Body of pancreas (tissue), 4 donors: Measurements from ENCODE around the gene PTGES2. TPM values are rescaled to one million over a fixed set of nuclear protein-coding genes. Genes with fewer than 3 reads are reported as not detected.
A peak's percentile ranks its signal among the peaks of the same experiment; 100 is the strongest.

Source experiments
- ATAC-seq: fragments of 150-250 bp; one replicate; pipeline ENCODE4 v1.9.1; 2016
- DNase-seq, 4 donors: peaks; one replicate each; pipeline ENCODE4 v3.0.0-alpha.2; 2019
- H3K27ac ChIP-seq, 4 donors: fragments of 200-600 bp; sonication (generic); 1 replicate in 3 of 4; 2 replicates in 1 of 4; pipeline versions ENCODE4 v1.5.1 to v1.6.1; 2016 to 2019; ENCODE audit warnings: mild to moderate bottlenecking in 1 of 4, mixed read lengths in 1 of 4, moderate library complexity in 1 of 4
- H3K27me3 ChIP-seq, 2 donors: fragments of 200-600 bp; sonication (generic); one replicate each; pipeline ENCODE4 v1.6.0; 2016; ENCODE audit warnings: mild to moderate bottlenecking in 1 of 2
- H3K36me3 ChIP-seq, 2 donors: fragments of 200-600 bp; sonication (generic); replicated peaks in 1 of 2; 2 replicates each; pipeline ENCODE4 v1.5.1; 2016; ENCODE audit warnings: low read depth in 2 of 2; ENCODE audit not compliant: insufficient read depth in 1 of 2
- H3K4me1 ChIP-seq: fragments of 200-600 bp; sonication (generic); one replicate; pipeline ENCODE4 v1.6.0; 2016
- H3K4me3 ChIP-seq, 2 donors: fragments of 200-600 bp; sonication (generic); 1 replicate in 1 of 2; 2 replicates in 1 of 2; pipeline ENCODE4 v1.5.1; 2016 to 2019
- H3K9me3 ChIP-seq, 3 donors: fragments of 200-600 bp; sonication (generic); 1 replicate in 2 of 3; 2 replicates in 1 of 3; pipeline ENCODE4 v1.5.1; 2016
- POLR2A ChIP-seq, 3 donors: fragments of 450-650 bp; IDR thresholded peaks; one replicate each; pipeline ENCODE4 v1.6.1; 2016; ENCODE audit warnings: antibody characterized with exemption in 3 of 3, mild to moderate bottlenecking in 2 of 3
- WGBS, 2 donors: methylation state at CpG; one replicate each; pipeline ENCODE4 v1.1.5; 2017; 5-methylcytosine and 5-hydroxymethylcytosine counted together
- intact Hi-C: fragments of 100-400 bp; cut with DNase I; formaldehyde crosslinking; loops from one replicate; pipeline ENCODE4 v1.15.1; 2023
- total RNA-seq, 2 donors: library from RNA; depleted of rRNA; stranded (reverse); fragments of >200 nt; gene quantifications; one replicate each; pipeline ENCODE4 v1.1.0, GENCODE V29; 2016
- TF ChIP-seq, protein P1 (sequence below), 7 experiments: fragments of 450-650 bp in 4 of 7; fragments of 200-600 bp in 3 of 7; sonication (generic) in 3 of 7; IDR thresholded peaks; one replicate each; pipeline ENCODE4 v1.5.1; 2016 to 2019; ENCODE audit warnings: antibody characterized with exemption in 7 of 7

PTGES2 gene
- total RNA-seq, 2 donors from 2014 or later, result 55.8 to 145 TPM

- WGBS, 2 donors, result 85% methylated on average over 10 of the region's 10 CpGs; no CpG with 5 or more reads in 1 of the 2 donors
- Histone ChIP-seq H3K4me3 (no peak overlapping the region), H3K27me3 (no peaks in the 10 kb centered on the region), H3K9me3 (no peaks in the 10 kb centered on the region), H3K27ac (no peak overlapping the region), H3K4me1 (peaks cover 32% of the 10 kb centered on the region), H3K36me3 (peaks cover 0 to 26% of the 10 kb centered on the region in 2 donors)
- DNase-seq (no peak), ATAC-seq (no peak)
- TF ChIP-seq POLR2A (IDR thresholded peaks at IDR 0.05), result no peak
- TF ChIP-seq, protein P1, sequence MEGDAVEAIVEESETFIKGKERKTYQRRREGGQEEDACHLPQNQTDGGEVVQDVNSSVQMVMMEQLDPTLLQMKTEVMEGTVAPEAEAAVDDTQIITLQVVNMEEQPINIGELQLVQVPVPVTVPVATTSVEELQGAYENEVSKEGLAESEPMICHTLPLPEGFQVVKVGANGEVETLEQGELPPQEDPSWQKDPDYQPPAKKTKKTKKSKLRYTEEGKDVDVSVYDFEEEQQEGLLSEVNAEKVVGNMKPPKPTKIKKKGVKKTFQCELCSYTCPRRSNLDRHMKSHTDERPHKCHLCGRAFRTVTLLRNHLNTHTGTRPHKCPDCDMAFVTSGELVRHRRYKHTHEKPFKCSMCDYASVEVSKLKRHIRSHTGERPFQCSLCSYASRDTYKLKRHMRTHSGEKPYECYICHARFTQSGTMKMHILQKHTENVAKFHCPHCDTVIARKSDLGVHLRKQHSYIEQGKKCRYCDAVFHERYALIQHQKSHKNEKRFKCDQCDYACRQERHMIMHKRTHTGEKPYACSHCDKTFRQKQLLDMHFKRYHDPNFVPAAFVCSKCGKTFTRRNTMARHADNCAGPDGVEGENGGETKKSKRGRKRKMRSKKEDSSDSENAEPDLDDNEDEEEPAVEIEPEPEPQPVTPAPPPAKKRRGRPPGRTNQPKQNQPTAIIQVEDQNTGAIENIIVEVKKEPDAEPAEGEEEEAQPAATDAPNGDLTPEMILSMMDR (IDR thresholded peaks at IDR 0.05), result no peak
- intact Hi-C loops, result no loop called here
Observed at GRCh38 chr9:128163523-128164306, 36.2 kb upstream of the PTGES2 start.

GRCh38 chr9:128163027-128163515 is 35.5 kb upstream of the PTGES2 start:
- TF ChIP-seq, protein P1 (IDR thresholded peaks at IDR 0.05), result no peak
- TF ChIP-seq POLR2A (IDR thresholded peaks at IDR 0.05), result no peak
- 81 to 89% methylated on average over 3 to 6 of the region's 6 CpGs for WGBS, 2 donors
- no peak for DNase-seq
- peaks cover 32% of the 10 kb centered on the region for H3K4me1 ChIP-seq
- no peak overlapping the region for H3K4me3 ChIP-seq
- peaks cover 0 to 22% of the 10 kb centered on the region in 2 donors for H3K36me3 ChIP-seq
- no peak for ATAC-seq
- intact Hi-C loops, result no loop called here
- no peaks in the 10 kb centered on the region for H3K9me3 ChIP-seq
- no peaks in the 10 kb centered on the region for H3K27me3 ChIP-seq
- no peak overlapping the region for H3K27ac ChIP-seq

- intact Hi-C loops, result no loop called here
- DNase-seq (peak; percentile 83 to 95 (median 86)), ATAC-seq (peak; percentile 56)
- no peaks in the 10 kb centered on the region for H3K27me3 ChIP-seq
- peak overlapping the region in 3 of 4 donors; percentile 37 to 48 (median 42) for H3K27ac ChIP-seq
- WGBS, 2 donors, result 73 to 76% methylated on average over 6 to 10 of the region's 10 CpGs
- peaks cover 0 to 17% of the 10 kb centered on the region in 2 donors for H3K36me3 ChIP-seq
- no peaks in the 10 kb centered on the region for H3K9me3 ChIP-seq
- H3K4me3 ChIP-seq, result no peak overlapping the region
- no peak for TF ChIP-seq POLR2A (IDR thresholded peaks at IDR 0.05)
- TF ChIP-seq, protein P1 (IDR thresholded peaks at IDR 0.05), result no peak
- H3K4me1 ChIP-seq, result peaks cover 32% of the 10 kb centered on the region
Observed at GRCh38 chr9:128162215-128163026, 34.9 kb upstream of the PTGES2 start.

DNA sequence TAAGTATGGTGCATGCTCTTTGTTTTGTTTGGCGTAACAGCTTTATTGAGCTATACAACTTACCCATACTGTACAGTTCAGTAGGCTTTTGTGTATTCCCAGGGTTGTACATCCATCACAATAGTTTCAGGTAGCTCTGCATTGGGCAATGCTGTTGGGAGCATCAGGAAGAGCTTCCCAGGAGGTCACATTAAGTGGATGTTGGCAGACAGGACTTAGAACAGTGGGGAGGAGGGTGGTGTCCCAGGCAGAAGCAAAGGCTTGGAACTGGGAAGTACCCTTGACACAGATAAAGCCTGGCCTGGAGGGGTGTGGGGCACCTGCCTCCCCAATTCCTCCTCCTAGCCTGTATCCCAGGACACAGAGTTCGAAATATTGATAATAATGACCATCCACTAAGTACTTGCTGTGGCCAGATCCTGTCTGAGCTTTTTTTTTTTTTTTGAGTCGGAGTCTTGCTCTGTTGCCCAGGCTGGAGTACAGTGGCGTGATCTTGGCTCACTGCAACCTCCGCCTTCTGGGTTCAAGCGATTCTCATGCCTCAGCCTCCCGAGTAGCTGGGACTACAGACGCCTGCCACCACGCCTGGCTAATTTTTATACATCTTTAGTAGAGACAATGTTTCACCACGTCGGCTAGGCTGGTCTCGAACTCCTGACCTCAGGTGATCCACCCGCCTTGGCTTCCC is 33.8 kb upstream of the PTGES2 start:
- 89 to 95% methylated on average over 13 of the region's 13 CpGs for WGBS, 2 donors
- ATAC-seq, result no peak

More for the DNA sequence above, 33.8 kb upstream of the PTGES2 start:
- DNase-seq, result no peak
- peaks cover 0 to 9% of the 10 kb centered on the region in 2 donors for H3K36me3 ChIP-seq
- intact Hi-C loops, result no loop called here
- TF ChIP-seq POLR2A (IDR thresholded peaks at IDR 0.05), result no peak
- TF ChIP-seq, protein P1 (IDR thresholded peaks at IDR 0.05), result no peak
- no peaks in the 10 kb centered on the region for H3K27me3 ChIP-seq
- peak overlapping the region in 1 of 4 donors; percentile 48 for H3K27ac ChIP-seq
- H3K4me3 ChIP-seq, result no peak overlapping the region
- H3K9me3 ChIP-seq, result no peaks in the 10 kb centered on the region
- peaks cover 32% of the 10 kb centered on the region for H3K4me1 ChIP-seq
